GM21786 (cell line): ENCODE data around the gene NPRL2.

Experiments used
- ATAC-seq: cut with Tn5 transposase; IDR thresholded peaks from one replicate; pipeline ENCODE4 v1.9.1; 2021; ENCODE audit not compliant: unreplicated experiment

The NPRL2 gene

DNA sequence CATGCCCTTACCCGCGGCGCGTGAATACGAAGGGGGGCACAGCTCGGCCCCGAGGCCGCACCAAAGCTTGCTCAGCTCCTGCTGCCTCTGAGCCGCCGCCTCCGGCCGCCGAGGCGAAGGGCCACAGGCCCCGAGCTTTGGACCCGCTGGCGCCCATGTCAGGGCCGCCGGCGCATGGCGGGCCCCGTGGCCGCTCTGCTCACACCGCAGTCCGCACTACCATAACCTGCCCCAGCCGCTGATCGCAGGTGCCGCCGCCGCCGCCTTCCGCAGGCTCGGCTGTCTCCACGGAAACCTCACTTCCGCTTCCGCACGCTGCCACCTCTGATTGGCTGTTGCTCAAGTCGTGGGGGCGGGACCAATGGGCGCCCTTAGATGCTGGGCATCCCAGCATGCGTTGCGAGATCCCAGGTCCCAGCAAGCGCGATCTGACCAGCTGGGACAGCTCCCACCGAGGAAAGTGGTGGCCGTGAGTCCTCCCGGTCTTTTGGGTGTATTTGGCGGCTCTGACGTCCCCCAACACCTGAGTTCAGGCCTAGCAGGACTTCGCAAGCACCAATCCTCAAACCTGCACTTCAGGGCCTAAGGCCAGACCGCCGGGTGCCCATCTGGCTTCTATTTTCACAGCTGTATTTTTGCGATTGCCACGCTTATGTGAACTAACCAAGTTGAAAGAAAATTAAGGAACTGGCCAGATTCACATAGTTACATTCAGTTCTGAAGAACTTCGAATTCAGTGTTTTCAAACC is 22.5 kb downstream of the NPRL2 start, which contains the start of gene TUSC2:
Gene TUSC2 (minus strand): TSS at position 281 of the 749 bp plus-strand sequence. CDS start 124 bp downstream, at position 157.
- peak; percentile 93 for ATAC-seq

DNA sequence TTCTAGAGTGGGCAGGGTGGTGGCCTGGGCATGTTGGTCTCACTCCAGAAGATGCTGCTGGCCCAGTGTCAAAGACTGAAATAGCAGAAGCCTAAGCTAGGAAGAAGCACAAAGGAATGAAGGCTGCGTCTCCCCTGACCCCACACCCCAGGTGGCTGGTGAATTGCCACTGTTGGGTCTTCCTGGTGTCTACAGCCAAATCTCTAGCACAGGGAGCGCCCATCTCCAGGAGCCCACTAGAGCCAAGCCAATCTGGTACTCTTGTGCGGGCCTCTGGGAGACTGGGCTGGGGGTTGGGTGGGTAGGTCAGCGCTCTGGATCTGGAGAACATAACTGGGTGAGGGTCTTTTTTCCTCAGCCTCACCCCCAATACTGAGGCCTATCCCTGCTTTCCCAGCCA is 23.4 kb downstream of the NPRL2 start:
- ATAC-seq: no peak

DNA sequence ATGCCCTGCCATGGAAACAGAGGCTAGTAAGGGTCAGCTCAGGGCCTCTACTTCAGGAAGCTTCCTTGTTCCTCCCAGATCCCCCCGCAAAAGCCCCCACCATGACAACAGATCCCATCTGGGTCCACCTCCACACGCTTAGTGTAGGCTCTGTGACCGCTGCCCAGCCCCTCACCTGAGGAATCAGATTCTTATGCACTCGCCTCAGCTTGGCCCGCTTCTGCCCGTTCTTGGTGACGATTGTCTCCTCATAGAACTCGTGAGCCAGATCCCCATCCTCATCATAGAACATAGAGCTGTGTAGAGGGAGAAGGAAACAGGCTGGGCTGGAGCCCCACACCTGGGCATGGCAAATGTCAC is 24.4 kb downstream of the NPRL2 start:
- no peak for ATAC-seq

DNA sequence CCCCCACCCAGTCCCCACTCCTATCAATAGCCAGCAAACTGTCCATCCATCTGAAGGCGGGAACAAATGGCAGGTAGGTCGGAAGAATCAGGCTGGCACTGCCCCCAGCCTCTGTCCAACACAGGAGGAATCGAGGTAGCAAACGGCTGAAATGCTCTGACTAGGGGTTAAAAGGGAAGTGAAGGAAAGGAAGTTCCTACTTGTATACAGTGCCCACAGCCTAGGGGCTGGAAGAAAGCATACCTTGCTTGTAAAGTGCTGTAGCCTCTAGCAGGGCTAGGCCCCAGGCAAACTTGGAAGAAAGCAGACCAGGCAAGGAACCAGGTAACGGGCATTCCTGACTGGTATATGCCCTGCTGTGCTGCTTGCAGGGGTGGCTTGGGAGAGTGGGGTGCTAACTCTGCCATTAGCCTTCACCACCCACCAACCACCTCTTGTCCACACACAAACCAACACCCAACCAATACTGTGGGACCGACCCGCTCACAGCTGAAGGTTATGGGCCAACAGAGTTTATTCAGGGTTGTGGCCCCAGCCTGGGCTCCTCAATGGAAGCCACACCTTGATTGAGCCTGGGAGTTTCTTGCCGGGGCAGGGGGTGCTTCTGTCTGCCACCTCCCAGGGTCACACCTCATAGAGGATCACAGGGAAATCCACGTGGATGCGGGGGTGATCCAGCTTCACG is 24.9 kb downstream of the NPRL2 start:
- ATAC-seq: no peak

DNA sequence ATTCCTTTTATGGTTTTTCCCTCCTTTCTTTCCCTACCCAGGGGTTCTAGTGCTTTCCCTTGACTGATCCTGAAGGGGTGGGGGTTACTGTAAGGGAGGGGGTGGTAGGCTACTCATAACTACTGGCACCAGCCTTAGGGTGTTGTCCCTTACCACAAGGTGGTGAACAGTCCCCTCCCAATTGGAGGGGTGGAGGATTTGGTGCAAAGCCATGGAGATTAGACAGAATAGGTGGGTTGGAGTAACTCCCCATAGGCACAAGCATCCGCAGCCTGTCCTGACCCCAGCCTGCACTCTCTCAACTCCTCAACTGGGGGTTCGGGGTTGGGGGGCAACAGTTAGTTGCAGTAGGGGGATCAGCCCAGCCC is 25.5 kb downstream of the NPRL2 start:
- ATAC-seq: no peak

DNA sequence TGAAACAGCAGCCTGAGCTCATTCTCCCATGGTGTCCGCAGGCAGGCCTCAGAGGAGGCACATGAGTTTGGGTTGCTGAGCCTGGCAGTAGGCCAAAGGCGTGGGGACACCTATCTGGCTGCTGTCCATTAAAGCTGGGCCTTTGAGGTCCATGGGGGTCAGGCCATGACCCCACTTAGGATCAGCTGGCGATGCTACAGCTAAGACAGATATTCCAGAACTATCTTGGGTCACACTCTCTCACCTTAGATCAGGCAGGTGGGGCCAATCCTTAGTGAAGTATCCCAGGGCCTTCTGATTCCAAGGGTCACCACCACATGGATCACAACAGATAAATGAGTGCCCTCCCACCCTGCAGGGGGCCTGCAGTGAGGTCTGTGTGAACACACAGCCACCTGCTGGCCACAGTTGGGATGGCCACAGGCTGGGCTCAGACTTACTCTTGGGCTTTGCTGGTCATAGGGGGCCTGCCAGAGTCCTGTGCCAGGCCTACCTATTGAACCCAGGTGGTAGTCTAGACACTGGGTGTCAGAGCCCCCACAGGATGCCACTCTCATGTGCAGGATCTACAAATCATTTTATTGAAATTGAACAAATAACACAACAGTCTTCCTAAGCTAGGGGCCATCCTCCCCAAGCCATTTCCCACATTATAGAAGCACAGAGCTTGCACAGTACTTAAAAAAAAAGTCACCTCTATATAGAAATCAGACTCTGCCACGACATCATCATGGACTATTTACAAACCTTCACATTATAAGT is 26.0 kb downstream of the NPRL2 start:
- ATAC-seq: no peak

DNA sequence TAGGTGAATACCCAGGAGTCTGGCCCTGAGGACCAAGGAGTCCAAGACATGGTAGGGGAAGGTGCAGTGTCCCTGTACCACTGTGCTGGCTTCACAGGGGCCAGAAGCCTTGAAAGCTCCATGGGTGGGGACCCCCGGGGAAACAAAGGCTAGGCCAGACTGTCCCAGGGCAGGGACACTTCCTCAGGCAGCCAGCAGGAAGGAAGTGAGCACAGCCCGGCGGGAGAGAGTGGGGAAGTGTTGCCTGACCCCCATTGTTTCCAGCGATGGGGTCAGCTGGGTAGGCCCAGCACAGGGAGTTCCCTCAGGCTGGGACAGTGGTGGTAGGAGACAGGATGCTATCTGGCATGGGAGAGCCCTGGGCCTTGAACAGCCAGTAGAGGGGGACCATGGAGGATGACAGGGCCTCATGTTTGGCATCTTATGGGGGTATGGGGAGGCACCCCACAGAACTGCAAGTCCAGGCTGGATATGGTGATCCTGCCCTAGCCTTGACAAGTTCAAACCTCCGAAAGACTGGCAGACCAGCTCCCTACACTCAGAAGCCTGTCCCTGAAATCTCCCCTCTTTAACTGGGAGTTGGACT is 26.9 kb downstream of the NPRL2 start:
- no peak for ATAC-seq

DNA sequence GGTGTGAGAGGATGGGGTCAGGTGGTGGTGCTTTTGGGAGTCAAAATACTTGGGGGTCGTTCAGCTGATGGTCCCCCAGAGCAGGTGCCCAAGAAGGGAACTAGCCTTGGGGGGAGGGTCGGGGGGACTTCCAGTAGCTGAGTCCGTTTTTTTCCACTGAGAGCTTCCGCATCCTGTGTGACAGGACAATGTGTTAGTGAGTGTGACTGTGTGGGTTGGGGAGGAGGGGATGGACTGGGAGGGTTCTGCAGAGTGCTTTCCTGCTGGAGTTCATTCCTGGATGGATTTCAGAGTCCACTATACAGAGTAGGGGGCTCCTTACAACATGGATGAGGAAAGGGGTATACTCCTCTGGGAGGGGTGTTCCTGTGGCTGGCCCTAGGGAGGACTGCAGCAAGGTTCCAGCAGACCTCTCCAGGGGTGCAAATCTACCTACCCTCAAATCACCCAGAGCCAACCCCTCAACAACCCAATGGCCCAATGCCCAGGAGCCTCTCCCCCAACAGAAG is 27.4 kb downstream of the NPRL2 start:
- ATAC-seq: no peak

DNA sequence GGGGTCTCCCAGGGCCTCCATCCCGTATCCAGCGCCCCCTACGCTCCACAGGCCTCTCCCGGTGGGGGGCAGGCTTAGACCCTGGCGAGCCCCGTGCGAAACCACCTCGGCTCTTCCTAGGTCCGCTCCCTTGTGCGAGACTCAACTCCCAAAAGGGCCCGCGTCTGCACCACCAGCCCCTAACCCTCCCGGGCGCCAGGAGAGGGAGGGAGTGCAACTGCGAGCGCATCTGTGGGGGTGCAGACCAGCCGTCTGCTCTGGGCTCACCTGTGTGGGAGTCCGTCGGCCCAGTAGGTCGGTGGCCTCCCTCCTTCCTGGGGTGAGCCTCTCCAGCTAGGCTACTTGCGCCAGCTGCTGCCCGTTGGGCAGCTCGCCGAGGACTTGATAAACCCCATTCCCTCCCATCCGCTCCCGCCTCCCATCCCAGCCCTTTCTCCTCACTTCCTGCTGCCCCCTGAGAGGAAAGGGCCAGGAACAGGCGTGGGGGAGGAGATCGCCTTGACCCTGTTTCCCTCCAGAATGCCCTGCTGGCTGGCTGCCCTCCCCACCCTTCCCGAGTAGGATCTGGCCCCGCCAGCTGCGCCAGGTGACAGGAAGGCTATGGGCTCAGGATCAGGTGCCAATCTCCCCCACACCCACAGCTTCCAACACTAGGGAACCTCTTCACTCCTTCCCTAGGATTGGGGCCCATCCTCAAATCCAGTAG is 28.0 kb downstream of the NPRL2 start, which contains the start of gene HYAL2:
Gene HYAL2 (minus strand): TSS at position 360 of the 706 bp plus-strand sequence. CDS start 2,256 bp downstream, outside the sequence.
- ATAC-seq: no peak

DNA sequence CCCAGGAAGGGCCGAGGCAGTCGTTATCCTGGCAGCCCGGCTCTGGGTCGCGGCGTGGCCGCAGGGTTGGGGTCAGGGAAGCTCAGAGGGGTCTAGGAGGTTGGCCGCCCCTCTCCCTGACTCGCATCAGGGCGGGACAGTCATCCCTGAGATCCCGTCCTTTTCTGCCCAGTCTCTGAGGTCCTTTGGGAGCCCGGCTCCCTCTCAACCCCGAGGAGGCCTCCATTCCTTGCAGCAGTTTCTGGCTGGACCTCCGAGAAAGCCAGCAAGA is 28.5 kb downstream of the NPRL2 start:
- ATAC-seq: no peak

DNA sequence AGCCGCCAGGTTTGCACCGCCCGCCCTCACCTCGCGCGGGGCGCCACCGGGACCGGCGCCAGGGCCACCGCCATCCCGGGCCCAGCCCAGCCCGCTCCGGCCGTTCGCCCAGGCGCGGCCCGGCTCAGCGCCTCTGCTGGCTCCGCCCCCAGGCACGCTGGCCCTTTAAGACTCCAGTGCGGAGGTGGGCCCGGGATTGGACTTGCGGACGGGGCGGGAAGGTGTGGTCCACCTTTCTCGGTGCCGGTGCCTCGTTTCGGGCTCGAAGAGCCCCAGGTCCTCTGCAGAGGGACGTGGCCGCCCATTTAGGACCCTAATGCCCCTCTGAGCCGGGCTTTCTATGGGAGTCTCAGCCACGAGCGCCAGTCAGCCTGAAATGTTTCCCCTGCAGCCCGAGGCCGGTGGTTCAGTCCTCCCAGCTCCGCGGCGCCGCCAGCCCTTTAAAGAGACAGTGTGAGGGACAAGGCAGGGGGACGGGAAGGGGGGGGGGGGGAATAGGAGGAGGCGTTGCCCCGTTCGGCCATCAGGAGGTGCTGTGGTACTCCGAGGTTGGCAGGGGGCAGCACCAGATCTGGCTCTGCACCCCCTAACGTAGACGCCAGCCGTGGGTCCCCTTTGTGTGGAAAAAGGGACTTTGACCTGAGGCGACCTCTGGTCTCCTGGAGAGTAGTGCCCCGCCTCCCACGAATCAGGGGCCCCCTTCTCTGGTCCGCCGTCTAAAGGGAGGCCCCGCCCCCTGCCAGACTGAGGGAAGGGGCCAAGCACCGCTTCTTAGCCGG is 29.1 kb downstream of the NPRL2 start:
- ATAC-seq: peak; percentile 90

DNA sequence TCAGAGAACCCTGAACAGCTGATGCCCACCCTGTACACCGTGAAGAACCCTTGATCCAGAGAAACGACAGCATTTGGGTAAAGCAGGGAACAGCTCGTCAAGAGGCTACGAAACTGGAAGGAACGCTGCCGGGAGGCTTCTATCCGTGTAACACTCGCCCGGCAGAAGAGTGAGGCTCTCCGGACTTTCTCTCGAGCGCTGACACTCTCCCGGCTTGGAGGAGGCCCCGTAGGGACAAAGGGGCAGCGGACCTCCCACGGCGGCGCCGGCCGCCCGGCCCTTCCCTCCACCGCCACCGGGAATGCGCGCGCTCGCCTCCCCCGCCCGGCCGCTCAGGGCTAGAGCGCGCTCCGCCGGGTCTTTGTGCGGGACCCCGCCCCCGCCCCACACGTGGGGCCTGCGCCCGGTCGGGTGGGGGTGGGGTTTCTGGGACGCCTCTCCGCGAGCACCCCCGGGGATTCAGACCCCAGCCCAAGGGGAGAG is 29.7 kb downstream of the NPRL2 start:
- peak; percentile 46 for ATAC-seq

DNA sequence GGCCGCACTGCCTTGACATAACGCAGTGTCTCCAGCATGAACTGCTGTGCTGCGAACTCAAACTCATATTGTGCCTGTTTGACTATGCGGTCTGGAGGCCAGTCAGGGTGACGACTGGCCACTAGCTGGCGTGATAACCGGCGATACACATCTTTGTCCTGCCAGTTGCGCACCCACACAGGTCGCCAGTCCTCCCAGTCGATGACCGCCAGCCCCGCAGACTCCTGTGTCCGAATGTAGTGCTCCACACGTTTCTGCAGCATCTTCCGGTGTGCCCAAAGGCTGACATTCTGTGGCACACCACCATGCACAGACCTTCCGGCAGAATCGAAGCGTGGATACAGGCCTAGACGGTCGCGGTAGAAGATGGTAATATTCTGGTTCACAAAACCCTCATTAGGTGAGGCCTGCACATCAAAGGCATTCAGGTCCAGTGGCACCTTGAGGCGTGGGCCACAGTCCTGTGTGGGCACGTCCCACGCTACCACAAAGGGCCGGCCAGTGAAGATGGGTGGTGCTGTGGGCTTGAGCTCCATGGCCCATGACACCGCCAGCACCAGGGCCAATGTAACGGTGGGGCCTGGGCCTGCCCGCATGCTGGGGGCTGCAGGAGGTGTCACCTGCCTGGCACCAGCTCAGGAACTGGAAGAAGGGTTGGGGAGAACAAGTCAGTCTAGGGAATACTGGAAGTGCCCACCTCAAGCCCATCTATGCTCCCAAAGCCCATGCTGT is 30.5 kb downstream of the NPRL2 start:
- no peak for ATAC-seq

DNA sequence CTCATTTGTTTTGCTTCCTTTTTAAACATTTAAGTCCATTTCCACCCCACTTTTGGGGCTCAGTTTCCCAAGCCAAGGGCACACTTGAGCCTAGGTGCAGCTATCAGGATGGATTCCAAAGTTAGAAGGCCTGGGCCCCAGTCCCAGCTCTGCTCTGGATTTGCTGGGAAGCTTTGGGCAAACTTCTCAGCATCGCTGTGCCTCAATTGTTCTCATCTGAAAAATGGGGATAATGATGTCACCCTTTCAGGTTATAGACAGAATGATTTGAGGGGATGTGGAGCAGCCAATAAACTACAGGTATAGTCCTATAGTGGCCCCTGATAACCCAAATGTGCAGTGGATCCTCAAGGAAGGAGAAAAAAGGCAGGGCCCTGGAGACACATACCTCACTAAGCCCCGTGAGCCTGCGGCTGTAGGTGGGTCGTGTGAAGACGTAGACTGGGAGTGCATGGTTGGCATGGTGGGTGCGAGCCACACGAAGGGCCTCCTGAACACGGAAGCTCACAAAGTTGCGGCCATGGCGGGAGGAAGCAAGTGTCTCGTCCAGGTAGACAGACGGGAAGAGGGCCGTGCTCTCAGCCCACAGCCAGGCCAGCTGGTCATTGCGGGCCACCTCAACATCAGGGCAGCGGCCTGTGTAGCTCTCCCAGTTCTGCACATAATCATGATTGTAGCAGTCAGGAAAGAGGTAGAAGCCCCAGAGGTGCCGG is 31.2 kb downstream of the NPRL2 start:
- no peak for ATAC-seq

DNA sequence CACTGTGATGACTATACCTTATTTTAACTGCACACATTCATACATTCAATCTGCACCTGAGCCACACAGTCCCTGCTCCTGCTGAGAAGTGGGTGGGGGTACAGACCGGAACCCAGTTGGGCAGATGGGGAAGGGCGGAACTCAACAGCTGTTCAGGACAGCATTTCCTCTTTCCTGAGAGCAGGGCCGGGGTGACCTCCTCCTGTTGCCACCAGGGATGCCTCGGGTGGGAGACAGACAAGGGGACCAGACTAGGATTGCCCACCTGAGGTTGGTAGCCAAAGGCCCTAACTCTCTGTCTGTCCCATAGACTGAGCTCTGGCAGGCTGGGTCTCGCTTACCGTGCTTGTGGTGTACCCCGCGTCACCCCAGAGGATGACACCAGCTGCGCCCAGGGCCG is 32.0 kb downstream of the NPRL2 start:
- no peak for ATAC-seq

DNA sequence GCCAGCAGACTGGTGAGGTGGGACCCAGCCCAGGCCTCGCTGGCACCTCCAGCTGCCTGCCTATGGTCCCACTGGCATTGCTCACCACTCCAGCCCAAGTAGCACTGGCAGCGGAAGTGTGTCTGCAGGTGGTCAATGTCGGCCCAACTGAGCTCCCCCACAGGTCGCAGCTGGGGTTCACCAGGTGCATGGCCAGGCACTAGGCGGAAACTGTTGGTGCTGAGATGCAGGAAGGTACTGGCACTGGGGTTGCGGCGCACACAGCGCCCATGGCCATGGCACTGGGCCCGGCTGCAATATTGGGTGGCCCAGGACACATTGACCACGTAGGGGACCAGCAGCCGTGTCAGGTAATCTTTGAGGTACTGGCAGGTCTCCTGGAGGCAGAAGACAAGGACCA is 32.4 kb downstream of the NPRL2 start:
- no peak for ATAC-seq

DNA sequence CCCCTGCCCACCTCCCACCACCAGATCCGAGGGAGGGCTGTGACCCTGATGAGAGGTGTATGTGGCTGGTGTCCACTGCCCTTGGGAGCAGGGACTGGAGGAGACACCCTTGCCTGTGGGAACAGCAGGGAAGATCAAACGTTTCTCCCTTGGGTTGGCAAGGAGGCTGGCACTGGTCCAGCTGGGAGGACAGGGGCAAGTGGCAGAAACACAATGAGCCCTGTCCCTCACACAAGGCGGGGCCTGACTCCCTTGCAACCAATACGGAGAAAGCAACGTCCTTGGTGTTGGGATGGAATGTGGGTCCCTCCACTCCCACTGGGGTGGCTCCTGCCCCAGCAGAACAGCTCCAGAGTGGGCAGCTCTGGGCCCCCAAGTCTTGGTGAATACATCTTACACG is 33.3 kb downstream of the NPRL2 start:
- no peak for ATAC-seq

DNA sequence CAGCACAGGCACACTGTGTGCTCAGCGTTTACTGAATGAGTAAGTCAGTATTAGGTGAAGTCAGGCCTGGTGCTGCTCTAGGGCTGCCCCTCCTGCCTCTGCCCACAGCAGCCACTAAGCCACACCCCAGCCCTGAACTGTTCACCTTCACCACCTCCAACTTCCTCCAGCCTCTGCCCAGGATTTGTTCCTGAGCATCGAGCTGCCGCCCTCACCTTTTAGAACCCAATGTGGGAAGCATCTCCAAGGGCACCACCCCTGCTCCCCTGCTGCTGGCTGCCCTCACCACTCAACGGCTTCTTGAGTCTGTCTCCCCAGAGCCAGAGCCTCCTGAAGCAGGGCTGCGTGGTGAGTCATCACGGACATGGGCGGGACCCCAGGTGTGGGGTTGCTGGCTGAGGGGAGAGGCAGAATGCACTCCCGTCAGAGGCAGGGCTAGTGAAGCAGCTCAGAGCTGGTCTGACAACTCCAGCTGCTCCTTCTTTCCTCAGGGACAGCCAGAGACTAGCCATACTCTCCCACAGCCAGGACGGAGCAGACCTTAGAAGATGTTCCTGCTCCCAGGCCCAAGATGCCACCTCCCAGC is 33.8 kb downstream of the NPRL2 start:
- no peak for ATAC-seq
